NT2/D1 (cell line): ENCODE measurements around the gene SLC25A5.

Source experiments
- YY1 ChIP-seq: IDR thresholded peaks from 2 replicates; pipeline ENCODE4 v1.6.1; 2011; ENCODE audit not compliant: insufficient read length, insufficient read depth
- ZNF274 ChIP-seq: IDR thresholded peaks from 2 replicates; pipeline ENCODE4 v1.6.1; 2011; ENCODE audit warnings: mild to moderate bottlenecking, low read depth, low read length

GRCh38 chrX:119486745-119487144, 18.5 kb downstream of the SLC25A5 start:
- TF ChIP-seq YY1 = no peak
- no peak for TF ChIP-seq ZNF274
